ENCODE data around the gene TMEM176A.

DNA sequence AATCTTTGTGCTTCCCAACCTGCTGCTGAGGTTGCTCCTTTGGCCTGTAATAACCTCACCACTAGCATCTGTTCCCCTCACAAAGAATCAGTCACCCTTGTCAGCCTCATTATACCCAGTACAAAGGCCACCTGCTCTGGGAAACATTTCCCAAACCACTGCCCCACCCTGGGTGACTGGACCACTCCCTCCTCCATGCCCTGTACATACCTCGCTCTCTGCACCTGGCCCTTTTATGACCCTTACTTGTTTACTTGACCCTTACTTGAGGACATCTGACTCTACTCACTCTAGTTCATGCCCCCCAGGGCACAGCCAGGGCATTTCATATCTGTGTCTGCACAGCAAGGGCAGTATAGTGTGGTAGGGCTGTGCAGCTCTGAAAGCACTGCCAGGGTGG, 30.4 kb downstream of the TMEM176A start:
- TF ChIP-seq CTCF (IDR thresholded peaks at IDR 0.05) (no peak), POLR2A (IDR thresholded peaks at IDR 0.05) (no peak), EP300 (IDR thresholded peaks at IDR 0.05) (no peak)
